Cardiac fibroblast (primary cell): Measurements from ENCODE around the gene EVX1.

Source experiments
- DNase-seq, 2 donors: peaks; one replicate each; pipeline versions ENCODE4 v3.0.0 to v3.0.0-alpha.2; 2010; ENCODE audit warnings: low read depth in 2 of 2
- H3K4me3 ChIP-seq, 2 donors: replicated peaks in 1 of 2; 1 replicate in 1 of 2; 2 replicates in 1 of 2; pipeline ENCODE4 v1.5.1; 2011; ENCODE audit warnings: low read depth in 2 of 2, low read length in 2 of 2, mild to moderate bottlenecking in 2 of 2, moderate library complexity in 1 of 2
- TF ChIP-seq, protein P1 (sequence below): IDR thresholded peaks from one replicate; pipeline ENCODE4 v1.5.1; 2011; ENCODE audit warnings: low read depth, mild to moderate bottlenecking, low read length, inconsistent platforms

Gene EVX1

DNA sequence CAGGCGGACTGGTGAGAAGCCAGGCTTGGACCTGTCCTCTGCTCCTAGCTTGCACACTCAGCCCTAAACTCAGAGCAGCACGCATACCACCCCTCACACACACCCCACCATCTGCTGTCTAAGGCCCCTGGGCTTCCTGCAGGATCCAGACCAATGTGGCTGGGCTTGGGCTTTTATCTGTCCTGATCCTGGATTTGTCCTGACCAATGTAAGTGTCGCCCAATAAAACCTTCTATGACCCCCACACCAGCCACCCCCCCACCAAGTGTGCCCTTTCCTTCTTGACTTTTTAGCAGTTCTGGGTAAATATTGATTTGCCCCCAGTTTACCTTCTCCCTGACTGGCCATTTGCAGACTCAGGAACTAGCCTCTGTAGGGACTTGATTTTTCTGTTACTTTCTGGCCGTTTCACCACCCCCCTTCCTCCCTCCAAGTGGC lies 41.0 kb upstream of the EVX1 start:
- no peak for DNase-seq
- TF ChIP-seq, protein P1, sequence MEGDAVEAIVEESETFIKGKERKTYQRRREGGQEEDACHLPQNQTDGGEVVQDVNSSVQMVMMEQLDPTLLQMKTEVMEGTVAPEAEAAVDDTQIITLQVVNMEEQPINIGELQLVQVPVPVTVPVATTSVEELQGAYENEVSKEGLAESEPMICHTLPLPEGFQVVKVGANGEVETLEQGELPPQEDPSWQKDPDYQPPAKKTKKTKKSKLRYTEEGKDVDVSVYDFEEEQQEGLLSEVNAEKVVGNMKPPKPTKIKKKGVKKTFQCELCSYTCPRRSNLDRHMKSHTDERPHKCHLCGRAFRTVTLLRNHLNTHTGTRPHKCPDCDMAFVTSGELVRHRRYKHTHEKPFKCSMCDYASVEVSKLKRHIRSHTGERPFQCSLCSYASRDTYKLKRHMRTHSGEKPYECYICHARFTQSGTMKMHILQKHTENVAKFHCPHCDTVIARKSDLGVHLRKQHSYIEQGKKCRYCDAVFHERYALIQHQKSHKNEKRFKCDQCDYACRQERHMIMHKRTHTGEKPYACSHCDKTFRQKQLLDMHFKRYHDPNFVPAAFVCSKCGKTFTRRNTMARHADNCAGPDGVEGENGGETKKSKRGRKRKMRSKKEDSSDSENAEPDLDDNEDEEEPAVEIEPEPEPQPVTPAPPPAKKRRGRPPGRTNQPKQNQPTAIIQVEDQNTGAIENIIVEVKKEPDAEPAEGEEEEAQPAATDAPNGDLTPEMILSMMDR = no peak
- H3K4me3 ChIP-seq = no peak overlapping the region

DNA sequence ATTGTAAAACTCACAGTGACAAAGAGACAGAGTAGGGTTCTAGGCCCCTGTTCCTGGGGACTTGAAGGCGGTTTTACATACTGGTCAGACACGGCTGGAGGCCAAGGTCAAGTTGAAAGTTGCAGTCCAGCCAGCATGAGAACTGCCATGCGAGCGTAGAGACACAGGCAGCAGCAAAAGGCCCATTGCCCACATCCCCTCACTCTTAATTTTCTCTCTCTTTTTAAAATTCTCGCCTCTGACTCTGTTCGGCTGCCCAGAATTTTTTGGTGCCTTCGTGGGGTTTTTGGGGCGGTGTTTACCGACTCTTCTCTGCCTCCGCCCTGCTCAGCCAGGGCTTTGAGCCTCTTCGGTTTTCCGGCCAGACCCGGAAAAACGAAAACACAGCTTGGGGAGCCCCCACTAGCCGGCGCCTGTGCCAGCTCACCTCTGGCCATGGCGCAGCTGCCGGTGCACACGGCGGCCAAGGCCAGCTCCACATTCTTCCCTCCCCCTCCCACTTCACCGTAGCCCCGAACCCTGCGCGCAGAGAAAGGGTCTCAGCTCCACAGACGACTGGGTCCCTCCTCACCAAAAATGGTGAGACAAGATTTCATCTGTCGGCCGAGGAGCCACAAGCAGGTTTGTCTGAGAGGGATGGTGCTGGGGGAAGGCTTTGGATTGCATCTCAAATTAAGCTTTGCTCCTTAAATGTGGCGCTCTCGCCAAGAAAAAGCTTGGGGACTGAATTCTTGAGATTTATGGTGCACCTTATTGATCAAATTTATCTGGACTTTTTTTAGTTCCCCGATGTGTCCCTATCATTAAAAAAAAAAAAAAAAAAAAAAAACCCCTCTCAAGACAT lies 40.4 kb upstream of the EVX1 start:
- DNase-seq = no peak
- H3K4me3 ChIP-seq = no peak overlapping the region
- TF ChIP-seq, protein P1 = no peak

DNA sequence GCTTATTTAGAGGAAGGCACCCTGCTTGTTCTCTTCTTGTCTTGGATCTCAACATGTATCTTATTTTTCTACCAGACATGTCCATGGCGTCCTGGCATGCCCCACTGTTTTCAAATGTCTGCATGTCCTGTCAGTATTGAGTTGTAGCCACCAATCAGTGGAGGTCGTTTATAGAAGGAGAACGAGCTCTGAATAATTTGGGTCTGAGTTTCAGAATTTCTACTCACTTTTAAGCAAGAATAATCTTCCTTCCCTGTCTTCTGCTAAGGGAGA lies 39.8 kb upstream of the EVX1 start:
- DNase-seq = no peak
- H3K4me3 ChIP-seq = no peak overlapping the region
- TF ChIP-seq, protein P1 = no peak

DNA sequence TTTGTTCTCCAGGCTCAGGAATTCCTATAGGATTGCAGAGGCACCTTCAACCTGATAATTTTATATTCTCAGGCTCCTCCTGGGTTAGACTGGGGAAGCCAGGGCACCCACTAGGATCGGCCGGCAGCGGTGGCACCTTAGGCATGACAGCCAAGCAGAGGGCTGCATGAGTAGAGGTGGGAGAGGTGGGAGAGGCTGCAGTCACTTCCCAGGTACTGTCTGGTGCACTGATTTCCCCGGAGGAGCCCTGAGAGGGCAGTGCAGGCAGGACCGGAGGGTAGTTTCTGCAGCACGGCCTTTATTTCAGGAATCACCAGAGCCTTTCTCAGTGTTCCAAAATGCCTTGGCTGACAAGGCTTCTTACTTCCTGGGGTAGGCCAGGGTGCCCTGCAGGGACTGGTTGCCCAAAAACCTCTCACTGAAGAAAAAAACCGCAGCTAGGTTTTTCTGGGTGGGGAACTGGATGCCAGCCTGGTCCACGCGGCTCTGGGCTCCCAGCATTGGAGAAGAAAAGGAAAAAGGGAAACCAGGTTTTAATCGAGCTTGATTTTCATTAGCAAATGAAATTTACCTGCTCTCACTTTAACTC lies 39.1 kb upstream of the EVX1 start:
- DNase-seq = no peak
- TF ChIP-seq, protein P1 = no peak
- H3K4me3 ChIP-seq = no peak overlapping the region

DNA sequence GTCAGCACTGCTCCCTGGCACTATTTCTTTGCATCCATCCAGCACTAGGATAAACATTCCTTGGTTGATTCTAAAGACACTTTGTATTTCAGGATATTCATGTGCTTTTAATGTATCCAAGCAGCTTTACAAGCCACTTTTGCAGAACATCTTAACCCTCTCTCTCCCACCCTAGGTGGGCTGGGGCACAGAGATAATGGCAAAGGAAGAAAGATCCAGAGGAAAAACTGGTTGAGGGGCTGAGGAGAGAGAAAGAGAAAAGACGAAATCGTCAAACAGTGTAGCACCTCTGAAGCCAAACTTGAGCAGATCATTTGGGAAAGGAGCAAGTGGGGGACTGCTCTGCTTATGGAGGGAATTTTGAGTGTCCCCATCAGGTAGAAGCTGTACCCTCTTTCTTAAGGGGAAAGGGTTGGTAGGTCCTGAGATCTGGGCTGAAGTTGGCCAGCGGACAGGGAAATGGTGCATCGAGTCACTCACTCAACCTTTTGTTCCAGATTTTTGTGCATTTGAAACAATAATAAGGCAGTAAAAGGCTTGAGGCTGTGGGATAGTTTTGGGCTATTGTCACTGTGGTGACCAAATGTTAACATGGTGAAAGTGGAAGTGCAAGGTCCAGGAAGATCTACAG lies 38.5 kb upstream of the EVX1 start:
- TF ChIP-seq, protein P1 = no peak
- no peak overlapping the region for H3K4me3 ChIP-seq
- DNase-seq = no peak

DNA sequence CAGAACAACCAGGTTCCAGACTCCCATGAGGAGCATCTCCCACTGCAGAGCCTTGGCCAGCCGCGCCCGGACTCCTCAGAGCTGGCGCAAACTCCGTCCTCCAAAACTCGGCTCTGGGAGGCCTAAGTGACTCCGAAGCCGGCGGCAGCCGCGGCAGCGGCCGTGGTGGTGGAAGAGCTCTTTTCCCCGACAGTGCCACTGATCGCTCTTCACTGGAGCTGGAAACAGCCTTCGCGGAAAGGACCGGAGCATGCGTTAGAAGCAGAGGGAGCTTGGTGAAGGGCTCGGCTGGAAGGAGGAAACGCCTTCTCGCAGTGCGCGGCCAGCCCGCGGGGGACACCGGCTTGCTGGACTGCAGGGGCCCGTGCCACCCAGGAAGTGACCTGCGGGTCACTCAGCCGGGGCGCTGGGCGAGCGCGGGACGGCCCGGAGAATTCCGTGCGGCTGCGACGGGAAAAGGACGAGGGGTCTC lies 37.7 kb upstream of the EVX1 start:
- no peak overlapping the region for H3K4me3 ChIP-seq
- peak in 1 of 2 donors; percentile 18 for DNase-seq

More for the DNA sequence above, 37.7 kb upstream of the EVX1 start:
- TF ChIP-seq, protein P1 = no peak
